ENCODE measurements around the gene AK3. TPM values are rescaled to one million over a fixed set of nuclear protein-coding genes. Genes with fewer than 3 reads are reported as not detected.

AK3 gene
- total RNA-seq, 1 experiment from 2014 or later: 15.9 TPM

GRCh38 chr9:4725706-4726442 lies 15.1 kb downstream of the AK3 start:
- in situ Hi-C loops (cut with HindIII; ENCODE audit: low pct_unique_long_range_greater_than_20kb, low sequenced_read_pairs) (no loop called here), intact Hi-C loops (cut with micrococcal nuclease; ENCODE audit: unreplicated experiment) (no loop called here)
- no TSS peak for BruUV-seq (replicated peaks)
- Histone ChIP-seq H3K27ac (ENCODE audit: low read length) (no peak overlapping the region), H3K4me3 (ENCODE audit: low read depth in 2 of 2, low read length in 2 of 2) (no peak overlapping the region), H3K36me3 (ENCODE audit: control insufficient read depth, insufficient read depth, low read length) (no peaks in the 10 kb centered on the region), H3K4me1 (ENCODE audit: control insufficient read depth, insufficient read depth, low read length) (no peaks in the 10 kb centered on the region), H3K27me3 (ENCODE audit: control insufficient read depth, insufficient read depth, low read length) (no peaks in the 10 kb centered on the region), H3K9me3 (ENCODE audit: control insufficient read depth, insufficient read depth, low read depth, low read length) (no peaks in the 10 kb centered on the region)
- DNase-seq (ENCODE audit: low read depth, low spot score) (no peak), ATAC-seq (no peak)
- TF ChIP-seq REST (IDR thresholded peaks at IDR 0.05; ENCODE audit: insufficient read depth in 1 of 2, low read depth in 2 of 2, low read length in 1 of 2) (no peak), SIN3A (IDR thresholded peaks at IDR 0.05; ENCODE audit: borderline replicate concordance, insufficient read depth, low read depth, low read length) (no peak), CTCF (IDR thresholded peaks at IDR 0.05) (no peak), TCF7L2 (IDR thresholded peaks at IDR 0.05; ENCODE audit: low read depth, low read length) (no peak), POLR2AphosphoS5 (IDR thresholded peaks at IDR 0.05; ENCODE audit: low read depth, low read length) (no peak)
- ChIA-PET CTCF (no interaction called here), POLR2A (no interaction called here)

- POLR2A ChIA-PET: no interaction called here
- CTCF ChIA-PET: no interaction called here
- H3K4me1 ChIP-seq (ENCODE audit: control insufficient read depth, insufficient read depth, low read length): no peaks in the 10 kb centered on the region
- BruUV-seq (replicated peaks): no TSS peak
- H3K36me3 ChIP-seq (ENCODE audit: control insufficient read depth, insufficient read depth, low read length): no peaks in the 10 kb centered on the region
- in situ Hi-C loops (cut with HindIII; ENCODE audit: low pct_unique_long_range_greater_than_20kb, low sequenced_read_pairs) (no loop called here), intact Hi-C loops (cut with micrococcal nuclease; ENCODE audit: unreplicated experiment) (no loop called here)
- no peaks in the 10 kb centered on the region for H3K27me3 ChIP-seq (ENCODE audit: control insufficient read depth, insufficient read depth, low read length)
- TF ChIP-seq REST (IDR thresholded peaks at IDR 0.05; ENCODE audit: insufficient read depth in 1 of 2, low read depth in 2 of 2, low read length in 1 of 2): no peak
- TF ChIP-seq TCF7L2 (IDR thresholded peaks at IDR 0.05; ENCODE audit: low read depth, low read length): no peak
- TF ChIP-seq SIN3A (IDR thresholded peaks at IDR 0.05; ENCODE audit: borderline replicate concordance, insufficient read depth, low read depth, low read length): no peak
- no peak for TF ChIP-seq CTCF (IDR thresholded peaks at IDR 0.05)
- TF ChIP-seq POLR2AphosphoS5 (IDR thresholded peaks at IDR 0.05; ENCODE audit: low read depth, low read length): no peak
- no peak overlapping the region for H3K4me3 ChIP-seq (ENCODE audit: low read depth in 2 of 2, low read length in 2 of 2)
- H3K27ac ChIP-seq (ENCODE audit: low read length): no peak overlapping the region
- no peak for DNase-seq (ENCODE audit: low read depth, low spot score)
- no peak for ATAC-seq
- no peaks in the 10 kb centered on the region for H3K9me3 ChIP-seq (ENCODE audit: control insufficient read depth, insufficient read depth, low read depth, low read length)
Observed at GRCh38 chr9:4721736-4722135, 19.3 kb downstream of the AK3 start.

All from Panc1 (cell line).